Inflammatory macrophage (primary cell): ENCODE measurements around the gene CST6.
"Not testable (repeated sequence)": the region's sequence is repeated elsewhere in the genome, so short reads cannot be mapped to it uniquely, and the experiment has no call there.

ENCODE experiments used
- DNase-seq, 2 donors: peaks; one replicate each; pipeline ENCODE4 v3.0.0-alpha.2; 2020 to 2022

The CST6 gene

DNA sequence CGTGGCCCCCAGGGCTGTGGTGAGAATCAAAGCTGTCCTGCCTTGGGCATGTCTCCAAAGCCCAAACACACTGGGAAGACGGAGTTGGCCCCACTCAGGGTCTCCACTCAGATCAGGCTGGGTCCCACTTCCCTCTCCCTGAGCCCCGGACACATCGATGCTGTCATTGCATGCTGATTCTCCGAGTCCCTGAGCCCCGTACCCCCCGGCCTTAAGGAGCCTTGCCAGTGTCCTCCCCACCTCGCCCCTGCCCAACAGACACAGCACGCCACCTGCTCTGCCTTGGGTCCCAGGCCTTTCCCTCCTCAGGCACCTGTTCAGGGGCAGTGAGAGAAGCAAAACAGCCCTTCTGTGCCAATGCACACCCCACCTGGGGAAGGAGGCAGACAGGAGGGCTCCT, 24.5 kb upstream of the CST6 start:
- no peak for DNase-seq

DNA sequence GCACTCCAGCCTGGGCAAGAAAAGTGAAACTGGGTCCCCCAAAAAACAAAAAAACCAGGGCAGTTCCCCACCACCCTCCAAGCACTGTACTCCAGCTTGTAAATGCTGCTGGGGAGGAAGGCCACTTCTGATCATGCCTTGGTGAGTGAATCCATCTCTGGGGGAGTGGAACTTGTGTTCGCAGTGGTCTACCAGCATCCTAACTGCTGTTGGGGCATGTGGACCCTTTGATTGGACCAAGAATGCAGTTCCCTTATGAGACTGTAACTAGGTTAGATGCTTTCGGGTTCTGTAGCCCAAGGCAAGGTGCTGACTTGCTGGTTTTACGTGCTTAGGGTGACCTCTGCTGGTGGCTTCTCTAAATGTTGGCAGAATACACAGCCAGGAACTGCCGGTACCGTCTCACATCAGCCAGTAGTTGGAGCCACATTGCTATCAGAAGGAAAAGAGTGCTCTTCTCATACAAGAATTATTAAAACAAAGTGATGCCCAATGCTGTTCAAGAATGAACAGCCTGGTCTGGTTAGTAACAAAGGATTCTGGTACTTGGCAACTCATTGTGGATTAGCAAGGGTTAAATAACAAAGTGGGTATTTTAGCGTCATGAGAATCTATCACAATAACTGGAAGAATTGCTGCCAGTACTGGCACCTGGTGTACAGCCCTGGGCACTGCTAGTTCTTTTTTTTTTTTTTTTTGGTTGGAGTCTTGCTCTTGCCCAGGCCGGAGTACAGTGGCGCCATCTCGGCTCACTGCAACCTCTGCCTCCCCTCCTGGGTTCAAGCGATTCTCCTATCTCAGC, 22.8 kb upstream of the CST6 start:
- DNase-seq: peak; percentile 97

DNA sequence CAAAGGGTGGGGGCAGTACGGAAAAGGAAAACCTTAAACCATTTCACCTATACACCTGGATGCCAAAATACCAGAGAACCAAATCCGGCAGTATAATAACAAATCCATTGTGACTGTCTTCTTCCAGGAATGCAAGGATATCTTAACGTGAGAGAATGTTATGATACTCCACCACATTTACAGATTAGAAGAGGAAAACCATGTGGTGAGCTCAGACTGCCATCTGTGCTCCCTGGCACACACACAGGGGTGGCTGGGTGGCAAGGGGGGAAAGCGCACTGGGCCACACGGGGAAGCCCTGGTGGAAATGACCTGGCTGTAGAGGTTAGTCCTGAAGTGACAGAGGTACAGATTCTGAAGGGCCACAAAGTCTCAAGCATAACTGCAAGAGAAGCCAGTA, 19.8 kb upstream of the CST6 start:
- no peak for DNase-seq

DNA sequence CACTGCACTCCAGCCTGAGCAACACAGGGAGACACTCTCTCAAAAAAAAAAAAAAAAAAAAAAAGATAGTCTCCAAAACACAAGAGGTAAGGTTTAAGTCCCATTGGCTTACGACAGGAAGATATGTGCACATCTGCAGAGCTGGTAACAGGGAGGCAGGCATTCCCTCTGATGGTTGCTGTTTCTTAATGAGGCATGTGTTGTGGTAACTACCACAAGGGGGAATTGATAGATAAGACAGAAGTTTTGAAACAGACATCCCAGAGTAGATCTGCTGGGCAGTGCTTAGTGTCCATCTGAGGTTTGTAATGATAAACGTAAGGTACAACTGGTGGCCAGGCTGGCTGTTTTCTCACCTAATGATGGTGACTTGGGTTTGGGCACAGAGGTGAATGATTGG, 14.5 kb upstream of the CST6 start:
- no peak for DNase-seq

DNA sequence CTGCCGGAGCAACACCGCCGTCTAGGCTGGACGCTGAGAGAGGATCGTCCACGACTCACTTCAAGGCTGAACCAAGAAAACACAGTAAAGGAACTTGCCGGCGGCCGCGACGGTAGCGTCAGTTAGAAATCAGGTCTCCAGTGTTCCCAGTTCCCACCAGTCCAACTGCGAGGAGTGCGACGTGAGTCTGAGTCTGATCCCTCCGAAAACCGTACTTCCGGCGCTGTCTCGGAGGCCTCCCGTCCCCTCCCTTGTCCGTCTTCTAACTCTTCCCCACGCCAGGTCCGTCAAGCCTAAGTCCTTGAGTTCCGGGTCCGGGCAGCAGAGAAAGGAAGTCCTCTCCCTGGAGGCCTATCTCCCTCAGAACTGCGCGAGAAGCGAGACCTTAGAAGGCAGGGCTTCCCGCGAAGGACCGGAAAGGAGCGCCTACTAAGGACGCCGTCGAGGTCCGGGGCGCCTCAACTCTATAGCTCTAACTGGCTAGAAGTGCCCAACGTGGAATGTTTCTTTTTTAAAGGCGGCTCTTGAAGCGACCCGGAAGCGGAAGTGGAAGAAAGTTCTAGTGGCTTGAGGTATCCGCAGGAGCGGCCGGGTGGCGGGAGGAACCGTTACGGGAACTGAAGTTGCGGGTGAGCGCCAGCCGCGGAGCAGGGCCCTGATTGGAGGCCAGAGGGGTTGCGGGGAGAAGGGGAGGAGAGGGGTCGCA, 9.7 kb upstream of the CST6 start, which contains the start of the genes BANF1 and EIF1AD:
Gene BANF1 (plus strand): TSS at position 562 of the 706 bp plus-strand sequence. CDS start 748 bp downstream, outside the sequence.
Gene EIF1AD (minus strand): TSS at position 216 of the 706 bp plus-strand sequence. CDS start 1,768 bp downstream, outside the sequence.
- peak; percentile 96 to 97 for DNase-seq

DNA sequence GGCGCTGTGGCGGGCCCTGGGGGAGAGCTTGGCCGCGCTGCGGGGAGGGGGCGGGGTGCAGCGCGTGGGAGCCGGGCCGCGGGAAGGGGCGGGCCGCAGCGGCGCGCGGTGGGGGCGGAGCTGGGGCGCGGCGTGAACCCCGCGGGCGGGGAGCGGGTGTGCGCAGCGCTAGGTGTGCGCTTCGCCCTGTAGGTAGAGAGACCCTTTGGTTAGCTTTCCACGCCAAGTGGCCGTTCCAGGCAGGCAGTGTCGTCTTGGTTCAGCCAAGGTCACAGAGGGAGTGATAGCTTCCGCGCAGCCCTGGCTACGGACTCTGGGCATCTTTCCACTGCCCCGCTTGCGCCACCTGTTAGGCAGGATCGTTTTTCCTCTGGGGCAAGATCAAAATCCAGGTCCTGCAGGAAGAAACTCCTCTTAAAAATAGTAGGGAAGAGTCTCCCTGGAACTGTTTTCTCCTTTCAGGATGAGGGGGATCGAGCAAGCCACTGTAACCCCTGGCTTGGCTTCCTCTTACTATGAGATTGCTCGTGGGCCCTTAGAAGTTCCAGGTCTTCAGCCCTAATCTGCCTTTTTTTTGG, 9.1 kb upstream of the CST6 start:
- no peak for DNase-seq

DNA sequence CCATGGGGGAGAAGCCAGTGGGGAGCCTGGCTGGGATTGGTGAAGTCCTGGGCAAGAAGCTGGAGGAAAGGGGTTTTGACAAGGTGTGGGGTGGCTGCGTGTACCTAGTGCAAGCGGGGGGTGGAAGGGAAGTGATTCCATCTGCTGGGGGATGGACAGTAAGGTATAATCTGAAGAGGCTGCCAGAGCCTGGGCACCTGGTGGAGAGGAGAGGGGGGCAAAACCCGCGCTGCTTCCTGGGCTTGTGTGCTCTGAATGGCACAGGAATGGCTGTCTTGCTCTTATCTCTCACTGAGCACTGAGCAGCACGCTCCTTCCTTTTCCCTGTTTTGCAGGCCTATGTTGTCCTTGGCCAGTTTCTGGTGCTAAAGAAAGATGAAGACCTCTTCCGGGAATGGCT, 8.5 kb upstream of the CST6 start:
- DNase-seq: no peak

DNA sequence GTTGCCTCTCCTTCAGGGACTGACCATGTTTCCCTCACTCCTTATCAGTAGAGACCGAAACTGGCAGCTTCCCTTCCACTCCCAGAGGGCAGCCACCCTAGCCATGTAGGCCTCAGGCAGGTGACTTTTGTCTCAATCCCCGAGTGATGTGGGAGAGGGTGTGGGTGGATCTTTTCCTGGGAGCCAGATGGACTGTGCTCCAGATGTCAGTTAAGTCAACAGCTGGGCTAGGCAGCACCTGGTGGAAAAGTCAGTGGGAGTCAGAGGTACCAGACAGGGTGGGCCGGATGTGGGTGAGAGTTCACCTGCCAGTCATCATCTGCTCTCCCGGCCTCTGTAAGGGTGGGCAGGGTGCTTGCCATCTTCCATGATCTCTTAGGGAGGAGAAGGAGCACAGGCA, 7.6 kb upstream of the CST6 start:
- no peak for DNase-seq

DNA sequence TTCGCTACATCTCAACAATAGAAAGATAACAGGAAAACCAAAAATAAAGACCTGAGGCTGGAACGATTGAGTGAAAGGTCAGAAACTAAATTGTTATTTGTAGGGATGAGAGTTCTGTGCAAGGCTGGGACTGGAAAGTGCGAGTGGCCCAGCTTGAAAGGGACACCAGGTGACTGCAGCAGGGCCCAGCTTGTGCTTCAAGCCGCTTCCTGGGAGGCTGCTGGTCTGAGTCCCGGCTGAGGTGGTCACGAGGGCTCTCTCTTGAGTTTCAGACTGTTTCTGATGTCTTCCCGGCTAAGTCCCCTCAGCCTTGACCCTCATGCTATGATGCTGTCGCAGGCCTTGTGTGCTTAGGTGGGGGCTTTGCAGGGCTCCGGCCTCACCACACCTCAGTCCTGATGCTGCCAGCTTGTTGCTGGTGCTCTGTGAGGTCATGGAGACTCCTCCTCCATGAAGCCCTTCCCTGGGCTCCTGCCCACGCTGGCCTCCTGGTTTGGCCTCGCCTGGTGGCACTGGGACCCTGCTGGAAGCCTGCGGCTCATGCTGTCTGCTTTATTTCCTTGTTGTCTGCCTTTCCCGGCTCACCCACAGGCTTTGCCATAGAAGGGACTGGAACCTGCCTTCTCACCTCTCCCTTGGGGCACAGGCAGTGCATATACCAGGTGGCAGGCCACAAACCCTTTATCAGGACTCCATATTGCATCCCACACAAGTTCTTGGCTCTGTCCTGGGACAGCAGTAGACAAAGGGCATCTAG, 5.5 kb upstream of the CST6 start:
- DNase-seq: no peak

DNA sequence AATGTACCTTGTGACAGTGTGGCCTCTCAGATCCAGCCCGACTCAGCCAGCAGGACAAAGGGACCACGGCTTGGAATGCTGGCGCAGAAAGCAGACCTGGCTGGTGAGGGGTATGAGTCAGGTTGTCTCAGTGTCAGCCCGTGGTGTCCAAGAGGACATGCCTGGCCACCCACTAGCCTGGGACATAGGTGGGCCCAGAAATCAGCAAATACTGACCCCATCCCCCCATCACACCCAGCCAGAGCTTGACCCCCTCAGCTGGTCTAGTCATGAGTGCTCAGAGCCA, 5.0 kb upstream of the CST6 start:
- no peak for DNase-seq

DNA sequence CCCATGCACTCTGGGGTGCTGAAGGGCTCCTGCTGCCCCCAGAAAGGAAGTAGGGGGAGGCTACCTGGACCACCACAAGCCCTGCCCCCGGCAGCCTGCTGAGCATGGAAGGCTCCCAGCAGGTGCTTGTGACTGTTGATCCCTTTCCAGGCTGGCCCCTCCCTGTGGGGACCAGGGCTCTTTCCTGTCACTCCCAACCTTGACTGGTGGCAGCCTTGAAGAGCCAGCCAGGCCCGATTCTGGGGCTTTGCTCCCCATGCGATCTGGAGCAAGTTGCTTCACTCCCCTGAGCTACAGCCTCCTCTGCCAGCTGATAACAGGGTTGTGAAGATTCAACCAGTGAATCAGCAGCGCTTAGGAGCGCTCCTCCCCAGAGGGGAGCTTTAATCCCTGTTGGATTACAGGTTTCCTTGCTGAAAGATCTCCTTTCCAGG, 4.6 kb upstream of the CST6 start:
- DNase-seq: no peak

DNA sequence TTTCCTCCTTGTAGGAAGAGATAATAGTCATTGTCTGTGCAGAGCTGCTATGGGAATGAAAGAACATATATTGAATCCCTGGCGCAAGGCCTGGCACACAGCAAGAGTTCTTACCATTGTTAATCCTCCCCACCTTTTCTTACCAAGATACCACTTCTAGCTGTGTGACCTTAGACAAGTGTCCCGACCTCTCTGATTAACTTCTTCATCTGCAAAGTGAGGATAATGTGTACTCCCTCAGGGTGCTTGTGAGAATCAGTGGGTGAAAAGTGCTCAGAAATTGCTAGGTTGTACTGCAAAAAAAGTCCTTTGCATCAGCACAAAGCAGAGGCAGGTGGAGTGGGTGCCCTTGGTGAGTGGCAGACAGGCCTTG, 3.7 kb upstream of the CST6 start:
- no peak for DNase-seq

DNA sequence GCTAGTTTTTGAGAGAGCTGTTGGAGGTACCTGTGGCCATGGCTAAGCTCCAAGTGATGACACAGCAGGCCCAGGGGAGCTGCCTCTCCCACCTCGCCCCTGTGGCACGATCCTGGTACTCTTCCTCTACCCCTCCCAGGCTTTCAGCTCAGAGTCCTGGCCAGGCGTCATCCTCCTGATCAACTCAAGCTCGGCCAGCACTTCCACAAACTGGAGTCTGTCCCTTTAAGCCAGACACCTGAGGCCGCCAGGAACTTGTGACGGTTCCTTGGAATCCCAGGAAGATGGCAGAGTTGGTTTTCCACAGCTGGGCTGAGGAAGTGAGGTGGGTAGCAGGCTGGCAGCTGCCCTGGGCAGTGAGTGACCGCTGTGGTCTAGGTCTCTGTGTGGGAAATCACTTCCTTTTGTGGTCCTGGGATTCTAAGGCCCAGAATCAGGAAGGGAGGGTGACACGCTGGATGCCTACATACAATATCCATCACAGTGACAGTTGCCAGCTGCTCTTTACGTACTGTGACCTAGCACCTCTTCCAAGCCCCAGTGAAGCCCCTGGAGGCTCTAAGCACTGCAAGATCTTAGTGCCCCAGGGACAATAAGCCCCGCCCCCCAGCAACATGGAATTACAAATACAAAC, 3.2 kb upstream of the CST6 start:
- peak; percentile 34 to 57 for DNase-seq

DNA sequence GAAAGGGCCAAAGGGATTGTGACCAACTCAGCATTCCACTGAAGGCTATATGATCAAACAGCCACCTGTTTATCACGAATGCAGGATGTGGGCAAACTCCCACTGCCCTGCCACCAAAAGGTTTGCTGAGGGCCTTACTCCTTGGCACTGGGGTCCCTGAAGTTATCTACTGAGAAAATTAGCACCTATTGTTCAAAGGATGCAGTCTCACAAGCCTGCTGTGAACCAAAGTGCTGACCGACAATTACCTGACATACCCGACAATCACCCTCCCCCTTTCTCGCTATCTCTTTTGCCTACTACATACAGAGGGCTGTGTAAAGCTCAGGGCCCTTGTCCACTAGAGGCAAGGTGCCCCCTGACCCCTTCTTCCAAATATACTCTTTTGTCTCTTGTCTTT, 1.8 kb upstream of the CST6 start:
- DNase-seq: not testable (repeated sequence)

DNA sequence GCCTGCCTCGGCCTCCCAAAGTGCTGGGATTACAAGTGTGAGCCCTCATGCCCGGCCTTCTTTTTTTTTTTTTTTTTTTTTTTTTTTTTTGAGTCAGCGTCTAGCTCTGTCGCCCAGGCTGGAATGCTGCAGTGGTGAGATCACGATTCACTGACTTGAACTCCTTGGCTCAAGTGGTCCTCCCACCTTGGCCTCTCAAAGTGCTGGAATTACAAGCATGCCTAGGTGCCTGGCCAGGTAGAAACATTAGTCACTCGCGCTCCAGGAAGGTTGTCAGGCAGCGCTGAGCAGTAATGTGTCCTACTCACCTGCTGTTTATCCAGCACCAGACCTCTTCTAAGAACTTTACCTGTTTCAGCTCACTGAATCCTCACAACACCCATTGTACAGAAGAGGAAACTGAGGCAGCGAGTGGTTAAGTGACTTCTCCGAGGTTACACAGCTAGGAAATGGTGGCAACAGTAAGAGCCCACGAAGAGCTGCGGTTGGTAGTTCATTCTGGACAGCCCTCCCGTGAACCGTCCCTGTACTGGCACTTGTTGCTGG, 496 bp upstream of the CST6 start:
- DNase-seq: no peak

DNA sequence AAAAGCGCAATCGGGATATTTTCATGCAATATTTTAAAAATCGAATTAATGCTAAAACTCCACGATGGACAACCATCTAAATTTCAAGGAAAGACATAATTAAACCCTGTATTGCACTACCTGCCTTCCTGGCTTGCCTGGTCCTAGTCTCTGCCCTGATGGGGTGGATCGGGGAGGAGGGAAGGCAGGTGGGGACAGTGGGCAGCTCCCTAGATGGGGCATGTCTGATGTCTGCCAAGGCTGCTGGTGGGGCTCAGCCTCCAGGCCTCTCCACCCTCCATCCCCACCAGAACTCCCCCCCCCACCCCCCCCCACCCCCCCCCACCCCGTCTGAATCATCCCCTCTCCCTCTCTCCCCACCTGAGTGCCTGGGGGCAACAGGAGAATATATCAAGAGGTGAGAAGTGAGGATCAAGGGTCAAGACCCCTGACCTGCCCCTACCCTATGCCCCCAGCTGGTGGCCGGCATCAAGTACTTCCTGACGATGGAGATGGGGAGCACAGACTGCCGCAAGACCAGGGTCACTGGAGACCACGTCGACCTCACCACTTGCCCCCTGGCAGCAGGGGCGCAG, 650 bp downstream of the CST6 start:
- no peak for DNase-seq

DNA sequence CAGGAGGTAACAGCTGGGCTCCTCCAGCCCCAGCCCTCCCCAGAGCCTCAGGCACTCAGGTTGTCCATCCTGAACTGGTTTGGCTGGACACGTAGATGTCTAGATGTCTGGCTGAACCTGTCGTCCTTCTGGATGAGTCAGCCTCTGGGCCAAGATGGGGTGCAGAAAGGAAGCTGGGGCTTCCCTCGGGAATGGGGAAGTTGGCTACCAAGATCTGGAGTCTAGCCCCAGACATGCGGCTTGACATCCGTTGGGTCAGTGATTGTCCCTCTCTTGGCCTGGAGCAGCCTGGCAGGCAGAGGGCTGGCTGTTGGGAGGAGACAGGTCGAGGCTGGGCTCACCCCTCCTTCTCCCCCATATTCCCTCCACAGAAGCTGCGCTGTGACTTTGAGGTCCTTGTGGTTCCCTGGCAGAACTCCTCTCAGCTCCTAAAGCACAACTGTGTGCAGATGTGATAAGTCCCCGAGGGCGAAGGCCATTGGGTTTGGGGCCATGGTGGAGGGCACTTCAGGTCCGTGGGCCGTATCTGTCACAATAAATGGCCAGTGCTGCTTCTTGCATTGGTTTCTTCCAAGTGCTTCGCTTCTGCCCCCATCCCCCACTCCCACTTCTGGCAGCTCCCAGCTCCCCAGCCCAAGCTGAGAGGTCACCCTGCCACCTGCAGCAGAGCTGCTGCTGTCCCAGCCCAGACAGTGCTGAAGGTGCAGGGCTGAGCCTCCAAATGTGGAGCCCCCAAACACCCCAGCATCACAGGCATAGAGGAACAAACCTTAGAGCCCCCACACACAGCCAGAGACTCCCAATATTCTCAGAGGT, 1.3 kb downstream of the CST6 start:
- DNase-seq: peak; percentile 74 to 81

DNA sequence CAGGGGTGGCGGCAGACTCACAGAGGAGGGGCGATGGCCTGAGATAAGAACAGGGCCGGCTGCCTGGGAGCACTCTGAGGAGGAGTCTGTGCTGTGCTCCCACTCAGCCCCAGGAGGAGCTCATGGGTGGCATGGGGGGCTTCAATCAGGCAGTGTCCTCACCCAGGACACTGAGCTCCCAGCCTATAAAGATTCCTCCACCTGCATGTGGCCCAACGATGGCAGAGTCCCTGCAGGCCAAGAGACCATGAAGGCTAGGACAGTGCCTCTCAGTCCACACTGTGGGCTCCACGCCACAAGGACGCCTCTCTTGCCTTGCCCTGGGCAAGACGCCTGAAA, 1.9 kb downstream of the CST6 start:
- DNase-seq: no peak

DNA sequence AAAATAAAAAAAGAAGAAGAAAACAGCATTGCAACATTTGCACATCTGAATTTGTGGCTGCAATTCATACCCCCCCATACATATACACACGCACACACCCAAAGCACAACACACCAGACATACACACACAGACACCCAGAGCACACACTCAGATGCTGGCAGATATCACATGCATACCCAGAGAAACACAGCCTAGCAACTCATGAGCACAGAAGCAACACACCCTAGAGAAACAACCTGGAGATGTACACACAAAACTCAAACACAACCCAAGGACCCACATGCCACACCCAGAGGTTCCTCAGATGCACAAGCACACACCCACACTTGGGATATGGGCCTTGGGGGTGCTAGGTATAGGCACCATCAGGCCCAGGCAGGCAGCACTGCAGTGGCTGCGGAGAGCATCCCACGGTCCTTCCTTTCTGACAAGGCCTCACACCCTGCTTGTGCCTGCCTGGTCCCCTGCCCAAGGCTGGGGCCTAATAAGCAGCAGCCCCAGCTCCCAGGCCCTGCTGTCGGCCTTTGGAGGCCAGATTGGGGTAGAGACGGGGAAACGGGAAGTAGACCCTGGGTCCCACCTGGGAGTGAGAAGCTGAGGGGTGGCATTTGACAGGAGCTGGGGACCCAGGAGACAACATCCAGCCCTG, 3.1 kb downstream of the CST6 start:
- peak in 1 of 2 donors; percentile 15 for DNase-seq

DNA sequence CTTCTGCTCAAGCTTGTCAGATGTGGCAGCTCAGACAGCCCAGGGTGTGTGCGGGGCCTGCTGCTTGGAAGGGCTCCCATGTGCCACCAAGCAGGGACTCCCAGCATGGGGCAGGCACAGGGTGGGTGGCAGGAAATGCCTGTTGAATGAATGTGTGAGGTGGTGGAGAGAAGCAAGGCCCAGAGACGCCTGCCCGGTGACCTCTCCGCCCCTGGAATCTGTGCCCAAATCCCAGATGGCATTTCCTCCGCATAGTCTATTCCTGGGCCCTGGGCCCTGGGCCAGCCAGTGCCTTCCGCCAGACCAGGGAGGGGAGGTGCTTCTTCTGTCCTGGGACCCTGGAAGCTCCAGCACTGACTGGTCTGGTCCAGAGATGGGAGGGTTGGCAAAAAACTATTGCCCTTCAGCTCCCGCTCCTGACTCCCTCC, 3.7 kb downstream of the CST6 start:
- DNase-seq: no peak
